Measurements from ENCODE around the gene MCC.

DNA sequence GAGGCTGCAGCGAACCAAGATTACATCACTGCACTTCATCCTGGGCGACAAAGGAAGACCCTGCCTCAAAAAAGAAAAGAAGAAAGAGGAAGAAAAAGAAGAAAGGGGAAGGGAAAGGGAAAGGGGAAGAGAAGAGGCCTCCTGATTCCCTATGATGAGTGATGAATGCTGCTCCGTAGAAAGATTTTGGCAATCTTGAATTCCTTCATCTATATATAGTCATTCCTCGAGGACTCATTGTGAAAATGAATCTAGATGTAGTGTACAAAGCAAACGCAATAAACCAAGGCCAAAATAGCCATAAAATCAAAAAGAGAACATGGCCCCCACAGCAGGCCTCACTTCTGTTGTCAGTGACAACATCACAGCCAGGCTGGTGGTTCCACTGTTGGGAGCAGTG is 293.7 kb downstream of the MCC start:
- TF ChIP-seq, protein P1, sequence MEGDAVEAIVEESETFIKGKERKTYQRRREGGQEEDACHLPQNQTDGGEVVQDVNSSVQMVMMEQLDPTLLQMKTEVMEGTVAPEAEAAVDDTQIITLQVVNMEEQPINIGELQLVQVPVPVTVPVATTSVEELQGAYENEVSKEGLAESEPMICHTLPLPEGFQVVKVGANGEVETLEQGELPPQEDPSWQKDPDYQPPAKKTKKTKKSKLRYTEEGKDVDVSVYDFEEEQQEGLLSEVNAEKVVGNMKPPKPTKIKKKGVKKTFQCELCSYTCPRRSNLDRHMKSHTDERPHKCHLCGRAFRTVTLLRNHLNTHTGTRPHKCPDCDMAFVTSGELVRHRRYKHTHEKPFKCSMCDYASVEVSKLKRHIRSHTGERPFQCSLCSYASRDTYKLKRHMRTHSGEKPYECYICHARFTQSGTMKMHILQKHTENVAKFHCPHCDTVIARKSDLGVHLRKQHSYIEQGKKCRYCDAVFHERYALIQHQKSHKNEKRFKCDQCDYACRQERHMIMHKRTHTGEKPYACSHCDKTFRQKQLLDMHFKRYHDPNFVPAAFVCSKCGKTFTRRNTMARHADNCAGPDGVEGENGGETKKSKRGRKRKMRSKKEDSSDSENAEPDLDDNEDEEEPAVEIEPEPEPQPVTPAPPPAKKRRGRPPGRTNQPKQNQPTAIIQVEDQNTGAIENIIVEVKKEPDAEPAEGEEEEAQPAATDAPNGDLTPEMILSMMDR (IDR thresholded peaks at IDR 0.05; ENCODE audit: insufficient read depth, low read depth, low read length), result no peak
- no peak for TF ChIP-seq EZH2 (IDR thresholded peaks at IDR 0.05; ENCODE audit: insufficient read depth, low read length)
